HG03457 (cell line): ENCODE data around the gene CYP2W1.
"Not testable (repeated sequence)": the region's sequence is repeated elsewhere in the genome, so short reads cannot be mapped to it uniquely, and the experiment has no call there.

Experiments
- ATAC-seq: cut with Tn5 transposase; IDR thresholded peaks from one replicate; pipeline ENCODE4 v1.9.1; 2021; ENCODE audit warnings: moderate number of reproducible peaks; ENCODE audit not compliant: unreplicated experiment

Gene CYP2W1

DNA sequence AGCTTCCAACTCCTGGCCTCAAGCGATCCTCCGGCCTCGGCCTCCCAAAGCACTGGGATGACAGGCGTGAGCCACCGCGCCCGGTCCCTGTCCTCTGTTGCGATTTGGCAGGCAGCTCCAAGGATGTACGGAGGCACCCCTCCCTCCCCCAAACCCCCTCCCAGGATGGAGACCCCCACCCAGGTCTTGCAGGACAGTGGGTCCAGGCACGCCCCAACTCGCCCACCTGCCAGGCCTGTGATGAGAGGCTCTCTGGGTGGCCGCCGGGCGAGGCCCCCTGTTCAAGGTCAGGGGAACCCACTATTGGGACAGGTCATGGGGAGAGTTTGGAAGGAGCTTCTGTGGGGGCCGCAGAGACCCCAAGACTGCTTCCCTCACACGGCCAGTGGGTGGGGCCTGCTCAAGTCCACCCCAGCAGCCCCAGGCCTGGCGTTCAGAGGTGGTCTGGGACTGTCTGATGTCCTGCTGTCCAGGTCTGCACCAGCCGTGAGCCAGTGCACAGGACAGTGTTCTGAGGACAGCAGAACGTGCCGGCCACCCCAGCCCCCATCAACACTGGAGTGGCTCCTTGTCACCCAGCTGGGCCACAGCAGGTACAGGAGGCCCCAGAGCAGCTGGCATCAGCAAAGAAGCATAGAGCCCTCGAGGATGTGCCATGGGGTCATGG lies 31.0 kb upstream of the CYP2W1 start:
- ATAC-seq = no peak

- ATAC-seq = no peak
Observed at GRCh38 chr7:952548-953441, 30.2 kb upstream of the CYP2W1 start.

DNA sequence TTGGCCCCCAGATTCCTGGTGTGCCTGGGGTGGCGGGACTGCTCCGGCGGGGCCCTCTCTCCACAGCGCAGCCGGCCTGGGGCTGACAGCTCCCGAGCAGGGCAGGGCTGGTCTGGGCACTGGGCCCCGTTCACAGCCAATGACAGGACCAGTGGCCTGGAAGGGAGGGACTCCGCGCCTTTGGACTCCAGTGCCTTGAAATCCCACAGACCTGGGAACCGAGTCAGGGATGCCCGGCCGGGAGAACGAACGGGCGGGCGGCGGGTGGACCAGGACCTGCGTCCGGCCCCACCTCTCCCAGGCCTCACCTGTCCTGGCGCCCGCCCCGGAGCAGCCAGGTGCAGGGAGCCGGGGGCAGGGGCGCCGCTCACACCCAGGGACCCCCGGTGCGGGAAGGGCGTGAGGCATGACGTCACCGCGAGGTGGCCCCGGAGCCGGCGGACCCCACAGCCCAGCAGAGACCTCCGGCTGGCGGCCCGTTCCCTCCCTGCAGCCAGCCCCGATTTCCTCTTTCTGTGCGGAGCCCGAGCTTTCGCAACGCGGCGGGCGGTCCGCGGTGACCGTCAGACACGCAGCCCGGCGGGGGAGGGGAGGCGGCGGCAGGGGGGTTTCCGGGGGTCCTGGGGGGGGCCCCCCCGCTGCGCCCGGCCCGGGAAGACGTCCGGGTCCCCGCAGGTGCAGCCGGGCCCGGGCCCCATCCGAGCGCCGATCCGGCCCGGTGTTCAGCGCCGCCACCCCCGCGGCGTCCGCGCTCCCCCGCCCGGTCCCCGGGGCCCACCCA lies 29.2 kb upstream of the CYP2W1 start:
- ATAC-seq = no peak

DNA sequence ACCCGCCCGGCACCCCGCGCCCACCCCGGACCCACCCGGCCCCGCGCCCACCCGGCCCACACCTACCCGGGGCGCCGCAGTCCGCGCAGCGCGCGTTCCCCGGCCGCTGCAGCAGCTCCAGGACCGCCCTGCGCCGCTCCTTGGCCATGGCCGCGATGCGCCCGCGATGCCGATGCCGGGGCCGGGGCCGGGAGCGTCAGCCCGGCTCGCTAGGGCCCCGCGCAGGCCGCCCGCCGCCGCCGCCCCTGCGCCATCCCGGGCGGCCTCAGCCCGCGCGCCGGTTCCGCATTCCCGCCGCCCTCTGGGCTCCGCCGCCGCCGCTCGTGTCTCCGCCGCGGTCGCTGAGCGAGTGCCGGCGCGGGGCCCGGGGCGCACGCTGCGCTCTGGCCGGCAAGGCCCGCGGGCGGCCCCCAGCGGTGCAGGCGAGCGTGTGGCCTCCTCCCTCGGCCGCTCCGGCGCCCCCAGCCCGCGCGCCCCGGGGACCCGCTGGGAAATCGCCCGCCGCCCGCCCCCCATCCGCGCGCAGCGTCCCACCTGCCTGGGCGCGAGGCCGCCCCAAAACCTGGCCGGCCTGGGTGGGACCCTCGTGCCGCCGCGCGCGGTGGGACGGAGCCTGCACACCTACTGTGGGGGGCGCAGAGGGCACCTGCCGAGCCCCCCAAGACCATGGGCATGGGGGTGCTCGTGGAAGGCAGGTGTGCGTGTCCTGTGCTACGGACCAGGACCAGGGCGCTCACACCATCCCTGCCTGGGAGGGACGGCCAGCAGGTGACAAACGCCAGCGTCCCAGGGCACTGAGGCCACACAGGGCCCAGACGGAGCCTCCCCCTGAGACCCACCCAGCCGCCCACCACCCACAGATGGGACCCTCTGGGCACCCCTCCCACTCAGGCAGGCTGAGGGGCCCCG lies 28.4 kb upstream of the CYP2W1 start, which contains the start of gene ADAP1:
ADAP1 (minus strand) TSS at position 351 of the 909 bp plus-strand sequence; CDS start at position 148, 203 bp downstream.
- ATAC-seq = no peak

DNA sequence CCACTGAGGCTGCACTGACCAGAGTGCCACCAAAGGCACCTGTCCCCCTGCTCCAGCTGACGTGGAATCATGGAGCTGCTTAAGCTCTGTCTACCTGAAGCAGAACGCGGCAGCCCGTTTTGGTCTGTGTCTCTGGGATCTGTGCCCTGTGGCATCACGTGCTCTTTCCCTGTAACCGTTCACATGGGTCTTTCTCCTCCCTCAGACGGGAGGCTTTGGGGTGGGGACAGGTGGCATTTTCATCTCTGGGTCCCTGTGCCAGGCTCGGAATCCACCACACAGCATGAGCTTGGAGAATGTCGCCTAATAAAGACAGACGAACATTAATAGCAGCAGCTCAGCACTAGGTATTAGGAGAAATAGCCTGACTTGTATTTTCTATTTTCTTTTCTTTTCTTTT lies 26.9 kb upstream of the CYP2W1 start:
- ATAC-seq = no peak

GRCh38 chr7:957418-958220 lies 25.4 kb upstream of the CYP2W1 start:
- ATAC-seq = no peak

- no peak for ATAC-seq
Observed at GRCh38 chr7:958221-959200, 24.5 kb upstream of the CYP2W1 start.

- no peak for ATAC-seq
Observed at GRCh38 chr7:959271-959670, 23.7 kb upstream of the CYP2W1 start.

DNA sequence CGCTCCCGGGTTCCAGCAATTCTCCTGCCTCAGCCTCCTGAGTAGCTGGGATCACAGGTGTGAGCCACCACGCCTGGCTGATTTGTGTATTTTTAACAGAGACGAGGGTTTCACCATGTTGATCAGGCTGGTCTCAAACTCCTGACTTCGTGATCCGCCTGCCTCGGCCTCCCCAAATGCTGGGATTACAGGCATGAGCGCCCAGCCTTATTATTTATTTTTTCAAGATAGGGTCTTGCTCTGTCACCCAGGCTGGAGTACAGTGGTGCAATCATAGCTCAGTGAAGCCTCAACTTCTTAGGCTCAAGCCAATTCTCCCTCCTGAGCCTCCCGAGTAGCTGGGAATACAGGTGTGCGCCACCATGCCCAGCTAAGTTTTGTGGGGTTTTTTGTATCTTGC lies 23.2 kb upstream of the CYP2W1 start:
- not testable (repeated sequence) for ATAC-seq

DNA sequence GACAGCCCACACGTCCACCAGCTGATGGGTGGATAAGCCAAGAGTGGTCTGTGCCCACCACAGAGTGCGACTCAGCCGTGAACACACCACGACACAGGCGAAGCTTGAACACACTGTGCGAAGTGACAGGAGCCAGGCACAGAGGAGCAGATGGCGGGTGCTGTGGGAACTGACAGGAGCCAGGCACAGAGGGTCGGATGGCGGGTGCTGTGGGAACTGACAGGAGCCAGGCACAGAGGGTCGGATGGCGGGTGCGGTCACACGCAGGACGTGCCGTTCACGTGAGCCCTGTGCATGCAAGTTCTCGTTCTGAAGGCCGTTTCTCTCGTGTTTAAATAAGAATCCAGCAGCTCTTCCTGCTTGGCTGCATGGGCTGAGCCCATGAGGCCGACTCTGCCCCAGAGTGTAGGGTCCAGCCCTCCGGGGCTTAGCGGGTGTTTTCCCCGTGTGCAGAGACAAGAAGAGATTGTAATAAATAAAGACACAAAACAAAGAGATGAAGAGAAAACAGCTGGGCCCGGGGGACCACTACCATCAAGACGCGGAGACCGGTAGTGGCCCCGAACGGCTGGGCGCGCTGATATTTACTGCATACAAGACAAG lies 22.6 kb upstream of the CYP2W1 start:
- no peak for ATAC-seq

- ATAC-seq = not testable (repeated sequence)
Observed at GRCh38 chr7:960972-961371, 22.0 kb upstream of the CYP2W1 start.

GRCh38 chr7:961546-962400 lies 21.2 kb upstream of the CYP2W1 start:
- ATAC-seq = no peak

- ATAC-seq = no peak
Observed at GRCh38 chr7:962401-963081, 20.4 kb upstream of the CYP2W1 start.

DNA sequence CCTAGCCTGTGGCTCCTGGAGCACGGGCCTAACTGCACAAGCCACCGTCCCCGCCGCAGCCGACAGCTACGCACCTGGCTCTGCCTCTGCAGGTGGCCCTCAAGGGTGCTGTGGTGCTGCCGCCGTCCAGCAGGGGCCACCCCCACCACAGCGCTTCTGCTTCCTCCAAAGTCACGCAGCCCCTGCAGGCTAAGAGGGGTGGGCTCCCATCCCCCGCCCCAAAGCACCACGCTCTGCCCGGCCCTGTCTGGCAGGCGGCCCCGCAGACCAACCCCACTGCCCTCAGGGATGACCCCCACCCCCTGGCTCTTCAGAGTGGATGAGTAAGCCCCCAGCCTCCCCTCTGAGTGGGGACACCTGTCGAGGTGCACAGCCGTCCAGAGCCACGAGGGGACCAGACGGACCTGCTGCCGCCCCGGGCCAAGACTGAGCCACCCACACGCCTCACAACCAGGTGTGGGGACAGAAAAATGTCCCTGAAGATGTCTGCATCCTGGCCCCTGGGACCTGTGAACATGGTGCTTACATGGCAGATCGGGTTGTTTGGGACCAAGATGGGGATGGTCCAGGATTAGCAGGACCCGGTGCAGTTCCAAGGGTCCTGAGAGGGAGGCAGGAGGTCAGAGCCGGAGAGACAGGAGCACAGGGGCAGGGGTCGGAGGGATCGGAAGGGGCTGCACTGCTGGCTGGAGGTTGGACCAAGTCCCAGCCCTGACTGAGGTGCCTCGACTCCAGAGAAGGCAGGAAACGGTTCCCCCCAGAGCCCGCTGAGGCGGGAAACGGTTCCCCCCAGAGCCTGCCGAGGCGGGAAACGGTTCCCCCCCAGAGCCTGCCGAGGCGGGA lies 19.5 kb upstream of the CYP2W1 start:
- no peak for ATAC-seq

DNA sequence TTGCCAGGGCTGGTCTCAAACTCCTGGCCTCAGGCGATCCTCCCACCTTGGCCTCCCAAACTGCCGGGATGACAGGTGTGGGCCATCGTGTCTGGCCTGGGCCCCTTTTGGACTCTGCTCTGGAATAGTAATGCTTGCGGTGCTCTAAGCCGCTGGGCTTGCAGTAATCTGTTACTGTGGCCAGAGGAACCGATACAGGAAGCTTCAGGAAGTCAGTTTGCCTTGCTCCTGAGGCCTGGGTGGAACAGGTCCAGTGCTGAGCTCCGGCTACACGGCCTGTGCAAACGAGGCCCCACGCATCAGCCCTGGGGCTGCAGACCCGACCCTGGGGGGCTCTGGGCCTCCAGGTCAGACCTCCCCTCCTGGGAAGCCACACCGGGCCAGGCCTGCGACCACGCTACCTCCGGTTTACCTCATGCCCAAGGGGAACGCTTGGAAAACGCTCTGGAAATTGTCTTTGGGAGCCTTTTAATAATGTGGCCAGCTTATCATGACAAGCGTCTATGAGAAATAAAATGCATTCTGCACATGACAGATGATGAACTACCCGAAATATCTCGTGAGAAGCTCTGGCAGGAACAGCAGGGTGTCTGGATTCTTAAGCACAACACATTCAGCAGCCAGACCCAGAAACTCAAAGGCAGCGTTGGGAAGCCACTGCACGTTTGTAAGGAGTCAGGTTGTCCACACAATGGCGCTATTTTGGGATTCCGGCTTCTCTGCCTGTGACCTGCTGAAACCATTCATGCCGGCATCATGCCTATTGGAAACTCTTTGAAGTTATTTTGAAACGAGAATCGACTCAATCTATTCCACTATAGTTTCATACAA lies 18.4 kb upstream of the CYP2W1 start:
- ATAC-seq = no peak
